Measurements from ENCODE around the gene SRC.

DNA sequence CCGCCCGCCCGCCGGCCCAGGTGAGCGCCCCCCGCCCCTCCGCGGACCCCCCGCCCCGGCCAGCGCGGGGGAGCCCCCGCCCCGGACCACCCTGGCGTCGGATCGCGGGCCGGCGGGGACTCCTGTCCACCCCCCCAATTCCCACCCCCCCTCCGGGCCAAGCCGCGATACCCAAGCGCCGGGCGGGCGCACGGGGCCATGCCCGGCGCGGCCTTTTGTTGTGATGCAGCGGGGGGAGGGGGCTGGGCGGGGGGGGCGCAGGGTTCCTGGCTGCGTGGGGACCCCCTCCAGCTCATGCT lies 245 bp downstream of the SRC start:
- TF ChIP-seq GATA3 (IDR thresholded peaks at IDR 0.05; ENCODE audit: low read depth, low read length) (no peak), GATA2 (IDR thresholded peaks at IDR 0.05; ENCODE audit: low read depth, low read length) (no peak)

Data from SH-SY5Y (cell line).